Prostate gland (tissue), 2 donors: ENCODE results near the gene KIF5A. TPM values are rescaled to one million over a fixed set of nuclear protein-coding genes. Genes with fewer than 3 reads are reported as not detected.
"Not testable (repeated sequence)": the region's sequence is repeated elsewhere in the genome, so short reads cannot be mapped to it uniquely, and the experiment has no call there.

Experiments
- DNase-seq: peaks from one replicate; pipeline ENCODE4 v3.0.0-alpha.2; 2019; ENCODE audit warnings: low spot score
- H3K27ac ChIP-seq, 2 donors: fragments of 200-600 bp; sonication (generic); 2 replicates each; pipeline ENCODE4 v1.5.1; 2017 to 2019
- H3K27me3 ChIP-seq: fragments of 200-600 bp; sonication (generic); replicated peaks from 2 replicates; pipeline ENCODE4 v1.5.1; 2019; ENCODE audit not compliant: insufficient read depth
- H3K36me3 ChIP-seq, 2 donors: fragments of 200-600 bp; sonication (generic); 1 replicate in 1 of 2; 2 replicates in 1 of 2; pipeline versions ENCODE4 v1.5.1 to v1.8.1; 2017 to 2019
- H3K4me1 ChIP-seq: fragments of 200-600 bp; sonication (generic); replicated peaks from 2 replicates; pipeline ENCODE4 v1.5.1; 2019
- H3K4me3 ChIP-seq, 2 donors: fragments of 200-600 bp; sonication (generic); 2 replicates each; pipeline ENCODE4 v1.5.1; 2017 to 2019
- H3K9me3 ChIP-seq: fragments of 200-600 bp; sonication (generic); 2 replicates; pipeline ENCODE4 v1.5.1; 2017
- CTCF ChIP-seq, 4 experiments: fragments of 200-600 bp in 2 of 4; fragments of 450-650 bp in 2 of 4; sonication (generic) in 2 of 4; IDR thresholded peaks; 1 replicate in 3 of 4; 2 replicates in 1 of 4; pipeline ENCODE4 v1.5.1; 2016 to 2019; ENCODE audit warnings: antibody characterized with exemption in 4 of 4, mild to moderate bottlenecking in 2 of 4, moderate library complexity in 2 of 4
- POLR2A ChIP-seq: fragments of 450-650 bp; IDR thresholded peaks from one replicate; pipeline ENCODE4 v1.6.1; 2016; ENCODE audit warnings: antibody characterized with exemption, mild to moderate bottlenecking
- POLR2AphosphoS5 ChIP-seq: sonication (generic); formaldehyde crosslinking; IDR thresholded peaks from one replicate; pipeline ENCODE4 v1.6.1; 2017; ENCODE audit warnings: antibody characterized with exemption
- WGBS: methylation state at CpG from one replicate; pipeline ENCODE4 v1.1.5; 2018; 5-methylcytosine and 5-hydroxymethylcytosine counted together
- intact Hi-C: fragments of 100-400 bp; cut with DNase I; formaldehyde crosslinking; loops from one replicate; pipeline ENCODE4 v1.14.2; 2022
- total RNA-seq, 2 donors: library from RNA; depleted of rRNA; stranded (reverse); fragments of >200 nt; gene quantifications; one replicate each; pipeline ENCODE4 v1.1.0, GENCODE V29; 2016

Gene KIF5A
- total RNA-seq, 2 donors from 2014 or later = 0.50 to 3.7 TPM

- TF ChIP-seq POLR2A = no peak
- no peak for TF ChIP-seq CTCF (IDR thresholded peaks at IDR 0.05)
- TF ChIP-seq POLR2AphosphoS5 = no peak
- 86% methylated on average over 5 of the region's 5 CpGs for WGBS
- intact Hi-C loops = no loop called here
- Histone ChIP-seq H3K9me3 (no peaks in the 10 kb centered on the region), H3K27me3 (no peaks in the 10 kb centered on the region), H3K4me1 (no peaks in the 10 kb centered on the region), H3K27ac (no peak overlapping the region), H3K4me3 (no peak overlapping the region), H3K36me3 (peaks cover 0 to 6% of the 10 kb centered on the region in 2 donors)
- no peak for DNase-seq
Measured at GRCh38 chr12:57615637-57616036, 65.8 kb downstream of the KIF5A start.

GRCh38 chr12:57616383-57617101 lies 66.7 kb downstream of the KIF5A start:
- 74% methylated on average over 3 of the region's 3 CpGs for WGBS
- H3K27ac ChIP-seq = no peak overlapping the region
- H3K27me3 ChIP-seq = no peaks in the 10 kb centered on the region
- TF ChIP-seq POLR2A (no peak), POLR2AphosphoS5 (no peak), CTCF (IDR thresholded peaks at IDR 0.05) (no peak)
- no peak for DNase-seq
- peaks cover 0 to 6% of the 10 kb centered on the region in 2 donors for H3K36me3 ChIP-seq
- intact Hi-C loops = no loop called here
- peaks cover 7% of the 10 kb centered on the region for H3K4me1 ChIP-seq
- no peaks in the 10 kb centered on the region for H3K9me3 ChIP-seq
- H3K4me3 ChIP-seq = no peak overlapping the region

GRCh38 chr12:57617942-57618341 lies 68.1 kb downstream of the KIF5A start:
- TF ChIP-seq POLR2A (no peak), POLR2AphosphoS5 (no peak), CTCF (IDR thresholded peaks at IDR 0.05) (no peak)
- peaks cover 0 to 6% of the 10 kb centered on the region in 2 donors for H3K36me3 ChIP-seq
- no peaks in the 10 kb centered on the region for H3K9me3 ChIP-seq
- no peak overlapping the region for H3K27ac ChIP-seq
- 63% methylated on average over 11 of the region's 11 CpGs for WGBS
- peaks cover 8% of the 10 kb centered on the region for H3K4me1 ChIP-seq
- DNase-seq = no peak
- no peaks in the 10 kb centered on the region for H3K27me3 ChIP-seq
- intact Hi-C loops = no loop called here
- H3K4me3 ChIP-seq = no peak overlapping the region

- intact Hi-C loops, H3K36me3 ChIP-seq, H3K27me3 ChIP-seq, H3K9me3 ChIP-seq, H3K4me1 ChIP-seq, H3K4me3 ChIP-seq, H3K27ac ChIP-seq, DNase-seq: not testable (repeated sequence)
- whole genome bisulfite sequencing = 96% methylated on average over 6 of the region's 6 CpGs
Measured at GRCh38 chr12:57618431-57618830, 68.6 kb downstream of the KIF5A start.

- Histone ChIP-seq H3K4me1 (peaks cover 8% of the 10 kb centered on the region), H3K9me3 (no peaks in the 10 kb centered on the region), H3K27me3 (no peaks in the 10 kb centered on the region), H3K36me3 (peaks cover 0 to 6% of the 10 kb centered on the region in 2 donors), H3K4me3 (no peak overlapping the region), H3K27ac (no peak overlapping the region)
- no peak for DNase-seq
- 71% methylated on average over 16 of the region's 16 CpGs for WGBS
- intact Hi-C loops = no loop called here
- no peak for TF ChIP-seq CTCF (IDR thresholded peaks at IDR 0.05)
- TF ChIP-seq POLR2A = no peak
- no peak for TF ChIP-seq POLR2AphosphoS5
Measured at GRCh38 chr12:57618966-57619433, 69.2 kb downstream of the KIF5A start.
